Measurements from ENCODE around the gene R3HCC1L.

DNA sequence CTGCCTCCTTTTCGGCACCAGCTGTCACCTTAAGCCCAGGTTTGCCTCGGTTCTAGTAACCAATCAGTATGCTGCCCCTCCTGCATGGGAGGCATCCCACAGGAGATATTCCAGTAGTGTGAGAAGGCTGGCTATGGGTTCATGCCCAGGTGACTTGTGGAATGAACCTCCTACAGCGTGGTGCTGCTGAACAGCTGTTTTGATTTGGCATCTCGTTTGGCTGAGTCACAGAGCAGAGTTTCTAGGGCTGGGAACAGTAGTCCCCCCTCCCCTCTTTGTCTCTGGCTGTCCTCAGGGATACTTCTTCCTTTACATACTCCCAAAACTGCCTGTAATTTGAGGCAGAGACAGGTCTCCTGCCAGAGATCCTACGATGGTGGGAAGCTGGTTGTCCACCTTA lies 16.1 kb downstream of the R3HCC1L start:
- TF ChIP-seq CTCF (IDR thresholded peaks at IDR 0.05) (no peak), POLR2AphosphoS5 (IDR thresholded peaks at IDR 0.05) (no peak), POLR2A (IDR thresholded peaks at IDR 0.05; ENCODE audit: low read depth) (no peak)
